ELR (cell line): ENCODE data around the gene FAM83C.
A peak's percentile ranks its signal among the peaks of the same experiment; 100 is the strongest.
"Not testable (repeated sequence)": the region's sequence is repeated elsewhere in the genome, so short reads cannot be mapped to it uniquely, and the experiment has no call there.

Experiments
- DNase-seq: peaks from one replicate; pipeline ENCODE4 v3.0.0-alpha.2; 2015; ENCODE audit warnings: low read depth

Gene FAM83C

GRCh38 chr20:35263532-35264341, 28.5 kb downstream of the FAM83C start:
- no peak for DNase-seq

- DNase-seq, result peak; percentile 72
Observed at GRCh38 chr20:35262731-35263531, 29.3 kb downstream of the FAM83C start.

- DNase-seq, result not testable (repeated sequence)
Observed at GRCh38 chr20:35262321-35262720, 29.9 kb downstream of the FAM83C start.

DNA sequence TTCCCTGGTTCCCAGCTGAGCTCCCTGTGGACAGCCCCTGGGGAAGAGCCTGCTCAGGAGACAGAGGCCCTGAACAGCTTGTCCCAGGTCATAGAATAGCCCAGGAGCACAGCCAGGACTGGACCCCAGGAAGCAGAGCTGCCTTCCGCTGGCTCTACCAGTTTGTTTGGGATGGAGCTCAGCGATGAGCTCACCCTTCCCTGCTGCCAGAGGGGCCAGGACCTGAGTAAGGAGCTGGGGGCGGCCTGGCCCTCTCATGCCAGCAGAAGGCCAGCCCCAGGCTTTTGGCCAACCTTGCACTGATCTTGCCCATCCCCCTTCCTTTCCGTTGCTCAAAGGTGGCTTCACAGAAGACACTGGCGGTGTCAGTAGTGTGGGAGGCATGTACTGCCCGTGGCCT, 31.8 kb downstream of the FAM83C start:
- DNase-seq, result no peak

GRCh38 chr20:35257175-35257909, 34.9 kb downstream of the FAM83C start:
- DNase-seq, result no peak

DNA sequence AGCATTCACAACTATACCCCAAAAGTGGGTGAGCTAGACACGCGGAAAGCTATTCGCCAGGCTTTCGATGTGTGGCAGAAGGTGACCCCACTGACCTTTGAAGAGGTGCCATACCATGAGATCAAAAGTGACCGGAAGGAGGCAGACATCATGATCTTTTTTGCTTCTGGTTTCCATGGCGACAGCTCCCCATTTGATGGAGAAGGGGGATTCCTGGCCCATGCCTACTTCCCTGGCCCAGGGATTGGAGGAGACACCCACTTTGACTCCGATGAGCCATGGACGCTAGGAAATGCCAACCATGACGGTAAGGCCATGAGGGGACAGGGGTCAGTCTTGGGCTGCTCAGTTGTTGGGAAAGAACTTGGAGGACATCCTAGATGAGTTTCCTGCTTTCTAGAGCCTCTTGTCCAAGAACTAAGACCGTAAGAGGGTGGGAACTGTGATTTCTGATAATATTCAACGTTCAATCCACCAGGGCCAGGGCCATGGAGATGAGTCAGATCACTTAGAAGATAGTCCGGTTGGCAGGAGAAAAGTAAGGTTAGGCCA, 37.7 kb downstream of the FAM83C start:
- no peak for DNase-seq

- DNase-seq, result no peak
Observed at GRCh38 chr20:35253010-35253409, 39.2 kb downstream of the FAM83C start.

DNA sequence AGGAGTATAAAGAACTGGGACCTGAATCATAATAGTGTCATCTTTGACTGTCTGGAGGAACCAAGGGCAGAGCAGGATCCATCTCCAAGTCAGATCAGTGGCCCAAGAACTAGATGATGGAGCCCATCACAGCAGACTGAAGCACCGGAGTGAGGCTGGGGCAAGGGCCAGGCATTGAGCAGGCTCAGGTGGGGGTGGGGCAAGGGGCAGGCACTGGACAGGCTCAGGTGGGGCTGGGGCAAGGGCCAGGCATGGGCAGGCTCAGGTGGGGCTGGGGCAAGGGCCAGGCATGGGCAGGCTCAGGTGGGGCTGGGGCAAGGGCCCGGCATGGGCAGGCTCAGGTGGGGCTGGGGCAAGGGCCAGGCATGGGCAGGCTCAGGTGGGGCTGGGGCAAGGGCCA, 39.6 kb downstream of the FAM83C start:
- DNase-seq, result not testable (repeated sequence)

GRCh38 chr20:35252037-35252461, 40.2 kb downstream of the FAM83C start:
- no peak for DNase-seq

DNA sequence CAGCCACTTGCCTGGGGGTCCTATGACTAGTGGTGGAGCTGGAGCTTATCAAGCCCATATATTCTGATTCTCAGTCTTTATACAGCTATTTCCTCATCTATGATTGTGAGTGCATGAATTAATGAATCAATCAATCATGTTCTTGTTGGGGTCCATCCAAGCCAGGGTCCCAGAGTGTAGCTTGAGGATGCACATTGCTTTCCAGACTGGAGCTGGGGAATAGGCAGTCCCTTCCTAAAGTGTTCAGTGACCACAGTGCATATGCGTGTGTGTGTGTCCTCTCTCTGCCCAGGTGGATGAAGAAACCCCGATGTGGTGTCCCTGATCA, 40.6 kb downstream of the FAM83C start:
- DNase-seq, result no peak

DNA sequence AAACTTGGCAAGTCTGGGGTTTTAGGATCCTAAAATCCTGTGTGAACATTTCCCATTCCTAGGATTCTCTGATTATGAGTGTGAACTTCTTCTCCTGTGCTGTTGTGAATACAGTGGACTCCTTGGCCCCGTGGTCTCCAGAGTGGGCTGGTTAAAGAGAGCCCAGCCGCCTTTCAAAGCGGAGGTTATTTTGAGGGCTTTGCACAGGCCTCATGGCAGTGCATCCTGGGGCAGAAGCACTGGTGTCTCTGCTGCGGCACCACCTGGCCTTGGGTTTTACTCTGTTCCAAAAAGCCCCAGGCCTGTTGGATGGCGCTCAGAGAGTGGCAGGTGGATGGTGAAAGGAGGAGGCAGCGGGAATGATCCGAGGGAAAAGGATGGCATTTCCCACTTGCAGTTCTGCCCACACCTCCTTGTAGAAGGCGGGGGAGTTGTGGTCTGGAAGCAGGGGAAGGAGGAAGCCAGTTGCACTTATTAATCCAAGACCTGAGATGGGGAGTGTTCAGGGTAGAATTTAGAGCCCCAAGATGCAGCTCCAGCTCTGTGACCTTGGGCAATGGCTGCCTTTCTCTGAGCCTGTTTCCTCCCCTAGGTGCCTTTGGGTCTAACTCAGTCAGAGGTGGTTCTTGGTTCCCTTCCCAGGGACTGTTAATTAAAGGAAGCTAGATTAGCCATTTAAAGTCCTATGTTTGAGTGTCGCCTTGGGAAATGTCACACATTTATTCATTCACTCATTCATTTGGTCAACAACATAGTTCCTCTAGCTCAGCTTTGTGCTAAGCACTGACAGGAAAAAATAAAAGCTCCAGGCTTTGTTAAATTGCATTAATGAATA, 43.4 kb downstream of the FAM83C start:
- DNase-seq, result no peak

DNA sequence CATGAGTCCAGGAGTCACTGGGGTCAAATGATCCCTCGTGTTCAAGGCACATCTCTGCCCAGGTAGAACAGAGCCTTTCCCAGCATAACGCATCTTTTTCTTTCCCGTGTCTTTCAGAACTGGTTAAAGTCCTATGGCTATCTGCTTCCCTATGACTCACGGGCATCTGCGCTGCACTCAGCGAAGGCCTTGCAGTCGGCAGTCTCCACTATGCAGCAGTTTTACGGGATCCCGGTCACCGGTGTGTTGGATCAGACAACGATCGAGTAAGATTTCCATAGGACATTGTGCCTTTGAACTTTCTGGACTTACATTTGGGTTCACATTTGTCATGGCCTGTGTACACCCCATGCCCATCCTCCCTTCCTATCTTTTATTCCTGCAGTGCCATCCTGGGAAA, 45.5 kb downstream of the FAM83C start:
- no peak for DNase-seq

GRCh38 chr20:35243986-35244385, 48.2 kb downstream of the FAM83C start:
- DNase-seq, result no peak

GRCh38 chr20:35243317-35243716, 48.9 kb downstream of the FAM83C start:
- DNase-seq, result no peak

DNA sequence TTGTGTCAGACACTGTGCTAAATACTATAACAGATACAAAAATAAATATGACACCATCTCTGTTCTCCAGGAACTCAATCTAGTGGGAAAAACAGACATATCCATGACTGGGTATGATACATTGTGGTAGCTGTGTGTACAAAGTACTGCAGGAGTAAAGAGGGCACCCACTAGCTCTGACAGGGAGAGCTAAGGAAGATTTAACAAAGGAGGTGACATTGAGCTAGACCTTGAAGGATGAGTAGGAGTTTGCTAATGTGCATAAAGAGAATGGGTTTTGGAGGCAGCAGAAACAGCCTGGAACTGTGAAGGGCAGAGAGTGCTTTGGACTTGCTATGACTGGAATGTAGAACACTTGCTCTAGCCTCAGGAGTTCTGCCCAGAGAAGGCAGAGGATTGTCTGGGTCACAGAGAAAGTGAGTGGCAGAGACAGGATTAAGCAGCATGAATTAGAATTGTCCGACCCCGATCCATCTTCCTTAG, 51.4 kb downstream of the FAM83C start:
- DNase-seq, result no peak

- no peak for DNase-seq
Observed at GRCh38 chr20:35240083-35240810, 52.0 kb downstream of the FAM83C start.

DNA sequence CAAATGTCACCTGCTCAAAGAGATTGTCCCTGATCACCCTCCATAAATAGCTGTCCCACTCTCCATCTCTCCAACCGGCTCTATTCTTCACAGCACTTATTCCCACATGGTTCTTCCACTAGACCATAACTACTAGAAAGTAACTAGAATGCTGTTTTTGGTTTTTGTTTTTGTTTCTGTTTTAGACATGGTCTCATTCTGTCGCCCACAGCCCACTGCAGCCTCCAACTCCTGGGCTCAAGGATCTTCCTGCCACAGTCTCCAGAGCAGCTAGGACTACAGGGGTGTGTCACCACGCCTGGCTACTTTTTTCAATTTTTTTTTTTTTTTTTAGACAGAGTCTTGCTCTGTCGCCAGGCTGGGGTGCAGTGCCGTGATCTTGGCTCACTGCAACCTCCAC, 53.5 kb downstream of the FAM83C start:
- no peak for DNase-seq

- no peak for DNase-seq
Observed at GRCh38 chr20:35238170-35238569, 54.1 kb downstream of the FAM83C start.

DNA sequence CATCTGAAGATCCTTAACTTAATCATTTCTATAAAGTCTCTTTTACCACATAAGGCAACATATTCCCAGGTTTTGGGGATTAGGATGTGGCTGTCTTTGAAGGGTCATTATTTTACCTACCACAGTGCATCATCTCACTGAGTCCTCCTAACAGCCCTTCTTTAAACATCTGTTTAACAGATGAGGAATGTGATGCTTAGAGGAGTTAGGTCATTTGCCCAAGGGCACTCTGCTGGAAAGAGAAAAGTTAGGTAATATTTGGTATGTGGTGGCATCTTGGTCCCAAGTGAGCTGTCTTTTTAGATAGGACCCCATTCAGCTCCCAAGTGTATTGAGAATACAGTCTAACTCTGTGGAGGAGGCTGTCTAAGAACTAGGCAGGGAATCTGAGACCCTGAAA, 54.7 kb downstream of the FAM83C start:
- peak; percentile 75 for DNase-seq

DNA sequence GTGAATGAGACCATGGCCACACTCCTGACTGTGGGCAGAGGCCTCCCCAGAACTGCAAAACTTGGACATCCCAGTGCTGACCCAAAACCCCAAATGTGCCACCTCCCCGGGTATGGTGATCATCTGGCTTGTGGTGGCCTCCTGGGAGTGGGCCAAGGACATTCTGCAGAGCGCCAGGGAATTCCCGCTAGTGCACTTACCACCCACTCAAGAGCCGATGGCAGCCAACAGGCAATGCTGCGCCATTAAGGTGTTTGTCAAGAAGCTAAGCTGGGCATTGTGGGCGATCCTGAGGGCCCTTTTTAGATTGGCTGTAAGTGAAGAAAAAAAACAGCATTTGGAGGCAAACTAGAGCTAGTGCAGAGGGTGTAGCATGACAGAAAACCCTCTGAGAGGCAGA, 56.3 kb downstream of the FAM83C start:
- no peak for DNase-seq
